Measurements from ENCODE around the gene RELT.

Gene RELT

DNA sequence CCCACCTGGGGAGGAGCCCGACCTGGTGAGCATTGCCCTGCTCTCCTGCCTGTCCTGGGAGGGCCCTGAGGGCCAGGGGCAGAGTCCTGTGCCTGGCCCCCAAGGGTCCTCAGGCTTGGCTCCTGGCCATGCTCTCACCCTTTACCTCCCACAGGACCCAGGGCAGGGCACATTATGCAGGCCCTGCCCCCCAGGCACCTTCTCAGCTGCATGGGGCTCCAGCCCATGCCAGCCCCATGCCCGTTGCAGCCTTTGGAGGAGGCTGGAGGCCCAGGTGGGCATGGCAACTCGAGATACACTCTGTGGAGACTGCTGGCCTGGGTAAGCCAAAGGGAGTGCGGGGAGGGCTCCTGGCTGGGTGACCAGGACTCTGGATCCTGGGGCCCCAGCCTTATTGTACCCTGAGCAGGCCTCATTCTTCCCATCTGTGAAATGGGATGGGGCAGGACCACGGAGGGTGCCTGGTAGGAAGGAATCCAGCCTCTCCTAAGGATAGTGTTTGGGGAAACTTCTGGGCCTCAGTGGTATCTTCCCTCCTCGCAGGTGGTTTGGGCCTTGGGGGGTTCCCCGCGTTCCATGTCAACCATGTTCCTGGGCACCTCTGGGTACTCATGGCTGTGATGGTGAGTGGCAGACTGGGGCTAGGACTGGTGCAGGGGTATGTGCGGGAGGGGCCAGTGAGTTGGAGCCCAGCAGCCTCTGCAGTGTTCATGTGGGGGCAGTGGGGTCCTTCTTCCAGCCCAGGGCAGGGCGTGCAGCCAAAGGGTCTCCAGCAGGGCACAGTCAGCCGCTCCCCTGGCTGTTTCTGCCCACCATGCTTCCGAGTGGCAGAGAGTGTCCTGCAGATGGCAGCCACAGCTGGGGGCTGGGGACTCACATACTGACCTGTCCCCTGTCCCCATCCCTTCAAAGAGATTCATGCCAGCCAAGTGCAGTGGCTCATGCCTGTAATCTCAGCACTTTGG lies 14.7 kb downstream of the RELT start:
- DNase-seq (ENCODE audit: low read depth in 1 of 2, low spot score in 1 of 2): no peak

DNA sequence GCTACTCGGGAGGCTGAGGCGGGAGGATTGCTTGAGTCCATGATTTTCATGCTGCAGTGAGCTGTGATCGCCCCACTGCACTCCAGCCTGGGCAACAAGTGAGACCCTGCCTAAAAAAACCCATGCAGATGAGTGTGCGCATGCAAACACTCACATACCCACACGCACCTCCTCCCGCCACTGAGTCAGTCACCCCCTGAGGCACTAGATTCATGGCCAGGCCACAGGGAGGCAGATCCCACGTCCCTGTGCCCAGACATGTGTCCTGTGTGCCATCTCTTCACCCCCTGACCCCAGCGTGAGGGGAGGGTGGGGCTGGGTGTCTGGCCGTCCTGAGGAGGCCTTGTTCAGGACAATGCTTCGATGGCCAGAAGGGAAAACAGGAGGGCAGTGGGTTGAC lies 15.5 kb downstream of the RELT start:
- no peak for DNase-seq (ENCODE audit: low read depth in 1 of 2, low spot score in 1 of 2)

DNA sequence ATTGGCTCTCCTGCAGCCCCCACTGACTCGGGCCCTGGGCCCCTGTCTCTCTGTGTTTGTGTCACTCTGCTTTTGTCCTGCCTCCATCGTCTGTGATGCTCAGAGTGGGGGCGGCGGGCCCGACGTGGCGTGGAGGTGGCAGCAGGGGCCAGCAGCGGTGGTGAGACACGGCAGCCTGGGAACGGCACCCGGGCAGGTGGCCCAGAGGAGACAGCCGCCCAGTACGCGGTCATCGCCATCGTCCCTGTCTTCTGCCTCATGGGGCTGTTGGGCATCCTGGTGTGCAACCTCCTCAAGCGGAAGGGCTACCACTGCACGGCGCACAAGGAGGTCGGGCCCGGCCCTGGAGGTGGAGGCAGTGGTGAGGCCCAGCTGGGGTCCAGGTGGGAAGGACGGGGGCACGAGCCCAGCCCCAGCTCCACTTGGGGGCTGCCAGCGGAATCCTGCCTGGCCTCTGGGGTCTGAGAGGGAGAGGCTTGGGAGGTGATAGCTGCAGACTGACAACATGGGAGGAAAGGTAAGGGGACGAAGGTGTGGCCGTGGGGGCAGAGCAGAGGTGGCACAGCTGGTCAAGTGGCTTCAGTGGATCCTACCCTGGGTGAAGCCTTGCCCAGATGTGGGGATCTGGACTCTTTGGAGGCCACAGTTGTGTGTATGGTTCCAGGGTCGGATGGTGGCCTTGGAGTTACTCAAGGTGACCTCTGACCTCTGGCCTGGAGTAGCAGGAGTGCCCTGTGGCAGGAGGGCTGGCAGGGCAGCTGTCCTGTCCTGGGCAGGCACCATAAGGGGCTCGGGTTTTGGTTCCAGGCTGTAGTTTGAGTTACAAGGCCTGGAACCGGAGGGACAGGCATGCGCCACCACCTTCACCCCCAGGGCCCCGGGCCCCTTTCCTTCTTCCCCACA lies 16.2 kb downstream of the RELT start:
- no peak for DNase-seq (ENCODE audit: low read depth in 1 of 2, low spot score in 1 of 2)

DNA sequence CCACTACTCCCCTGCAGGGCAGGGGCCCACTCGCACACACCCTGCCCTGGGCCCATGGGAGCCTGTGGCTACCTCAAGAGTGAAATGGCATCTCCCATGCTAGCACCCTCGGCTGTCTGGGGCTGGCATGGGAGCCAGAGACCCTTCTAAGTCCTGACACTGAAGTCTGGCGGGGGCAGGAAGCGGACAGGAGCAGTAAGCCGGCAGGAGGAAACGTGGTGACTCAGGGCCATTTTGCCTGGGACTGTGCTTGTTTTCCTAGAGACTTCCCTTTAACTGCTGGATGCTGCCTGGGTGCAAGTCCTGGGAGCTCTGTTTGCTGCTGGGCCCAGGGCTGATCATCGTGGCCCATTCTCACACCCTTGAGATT lies 16.8 kb downstream of the RELT start:
- no peak for DNase-seq (ENCODE audit: low read depth in 1 of 2, low spot score in 1 of 2)

DNA sequence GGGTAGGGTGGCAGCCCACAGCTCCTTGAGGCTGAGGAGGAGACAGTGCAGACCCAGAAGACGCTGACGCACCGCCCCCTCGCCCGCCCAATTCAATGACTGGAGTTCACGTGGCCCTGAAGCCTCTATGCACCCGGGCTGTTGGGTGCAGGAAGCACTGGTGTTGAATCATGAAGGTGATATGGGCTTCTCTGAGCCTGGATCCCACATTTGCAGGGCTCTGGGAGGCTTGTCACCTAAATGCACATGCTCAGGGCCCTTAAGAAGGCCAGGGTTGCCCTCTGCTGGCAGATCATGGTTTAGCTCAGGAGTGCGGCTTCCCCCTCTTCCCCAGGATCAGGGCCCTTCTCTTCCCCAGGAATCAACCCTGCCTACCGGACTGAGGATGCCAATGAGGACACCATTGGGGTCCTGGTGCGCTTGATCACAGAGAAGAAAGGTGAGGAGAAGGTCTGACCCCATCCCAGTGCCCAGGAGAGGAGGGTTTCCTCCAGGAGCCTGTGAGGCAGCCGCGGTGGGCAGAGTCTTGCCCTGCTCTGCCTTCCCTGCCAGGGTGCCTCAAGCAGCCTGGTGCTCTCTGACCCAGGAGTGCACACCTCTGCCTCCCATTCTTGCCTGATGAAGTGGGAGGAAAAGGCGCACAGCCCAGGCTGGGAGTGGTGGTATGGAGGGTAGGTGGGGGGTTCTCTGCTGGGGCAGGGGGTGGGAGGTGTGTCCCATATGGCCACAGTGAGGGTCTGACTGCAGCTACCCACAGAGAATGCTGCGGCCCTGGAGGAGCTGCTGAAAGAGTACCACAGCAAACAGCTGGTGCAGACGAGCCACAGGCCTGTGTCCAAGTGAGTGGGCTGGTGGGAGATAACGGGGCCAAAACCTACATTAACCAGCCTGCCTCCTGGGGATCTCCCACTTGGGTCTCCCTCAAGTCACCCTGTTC lies 17.5 kb downstream of the RELT start:
- DNase-seq (ENCODE audit: low read depth in 1 of 2, low spot score in 1 of 2): peak; percentile 32 to 35

DNA sequence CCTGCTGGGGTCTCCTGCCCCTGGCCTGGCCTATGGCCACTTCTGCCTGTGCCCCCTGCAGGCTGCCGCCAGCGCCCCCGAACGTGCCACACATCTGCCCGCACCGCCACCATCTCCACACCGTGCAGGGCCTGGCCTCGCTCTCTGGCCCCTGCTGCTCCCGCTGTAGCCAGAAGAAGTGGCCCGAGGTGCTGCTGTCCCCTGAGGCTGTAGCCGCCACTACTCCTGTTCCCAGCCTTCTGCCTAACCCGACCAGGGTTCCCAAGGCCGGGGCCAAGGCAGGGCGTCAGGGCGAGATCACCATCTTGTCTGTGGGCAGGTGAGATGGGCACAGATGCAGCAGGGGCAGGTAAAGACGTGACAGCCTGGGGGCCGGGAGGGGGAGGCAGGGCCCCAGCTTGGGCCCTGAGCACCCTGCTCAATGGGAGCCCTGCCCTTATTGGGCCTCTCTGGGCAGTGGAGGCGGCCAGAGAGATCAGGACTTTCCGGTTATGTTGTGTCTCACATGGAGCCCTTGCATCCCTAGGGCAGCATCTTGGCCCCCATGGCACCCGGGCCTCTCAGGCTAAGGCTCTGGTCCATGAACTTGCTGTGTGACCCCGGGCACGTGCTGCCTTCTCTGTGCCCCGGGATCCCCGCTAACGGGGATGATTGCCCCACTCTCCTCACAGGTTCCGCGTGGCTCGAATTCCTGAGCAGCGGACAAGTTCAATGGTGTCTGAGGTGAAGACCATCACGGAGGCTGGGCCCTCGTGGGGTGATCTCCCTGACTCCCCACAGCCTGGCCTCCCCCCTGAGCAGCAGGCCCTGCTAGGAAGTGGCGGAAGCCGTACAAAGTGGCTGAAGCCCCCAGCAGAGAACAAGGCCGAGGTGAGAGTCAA lies 18.5 kb downstream of the RELT start:
- no peak for DNase-seq (ENCODE audit: low read depth in 1 of 2, low spot score in 1 of 2)

DNA sequence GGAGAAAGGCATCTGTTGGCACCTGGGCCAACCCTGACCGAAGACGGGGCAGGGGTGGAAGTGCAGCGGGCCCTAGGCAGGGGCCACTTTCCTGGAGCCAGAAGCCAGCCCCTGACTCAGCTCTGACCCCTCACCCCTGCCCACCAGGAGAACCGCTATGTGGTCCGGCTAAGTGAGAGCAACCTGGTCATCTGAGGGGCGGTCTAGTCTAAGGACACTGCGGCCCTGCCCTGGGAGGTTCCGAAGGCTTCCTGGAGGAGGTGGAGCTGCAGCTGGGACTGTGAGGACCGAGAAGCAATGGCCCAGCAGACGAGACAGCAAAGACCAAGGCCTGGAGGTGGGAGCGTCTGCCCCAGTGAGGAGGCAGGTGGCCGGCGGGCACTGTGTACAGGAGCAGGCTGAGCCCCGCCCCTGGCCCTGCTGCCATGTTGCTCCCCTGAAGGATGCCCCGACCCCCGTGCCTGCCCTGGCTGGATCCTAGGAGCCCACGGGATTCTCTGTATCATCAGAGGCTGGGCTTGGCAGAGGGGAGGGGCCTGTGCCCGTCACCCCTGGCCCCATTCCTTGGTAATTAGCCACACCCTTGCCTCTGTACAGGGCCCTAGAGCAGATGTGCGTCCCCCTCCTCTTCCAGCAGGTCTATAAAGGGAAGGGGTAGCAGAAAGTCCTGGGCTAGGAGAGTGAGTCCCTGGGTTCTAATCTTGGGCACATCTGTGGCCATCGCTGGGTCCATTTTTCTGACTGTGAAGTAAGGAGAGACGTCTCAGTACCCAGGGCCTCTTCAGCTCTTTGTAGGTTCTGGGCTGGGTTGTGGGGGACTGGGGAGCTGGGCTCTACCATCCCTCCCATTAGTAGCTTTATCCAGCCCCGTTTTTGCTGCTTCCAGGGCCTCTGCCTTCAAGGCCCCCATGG lies 19.4 kb downstream of the RELT start:
- DNase-seq (ENCODE audit: low read depth in 1 of 2, low spot score in 1 of 2): no peak

DNA sequence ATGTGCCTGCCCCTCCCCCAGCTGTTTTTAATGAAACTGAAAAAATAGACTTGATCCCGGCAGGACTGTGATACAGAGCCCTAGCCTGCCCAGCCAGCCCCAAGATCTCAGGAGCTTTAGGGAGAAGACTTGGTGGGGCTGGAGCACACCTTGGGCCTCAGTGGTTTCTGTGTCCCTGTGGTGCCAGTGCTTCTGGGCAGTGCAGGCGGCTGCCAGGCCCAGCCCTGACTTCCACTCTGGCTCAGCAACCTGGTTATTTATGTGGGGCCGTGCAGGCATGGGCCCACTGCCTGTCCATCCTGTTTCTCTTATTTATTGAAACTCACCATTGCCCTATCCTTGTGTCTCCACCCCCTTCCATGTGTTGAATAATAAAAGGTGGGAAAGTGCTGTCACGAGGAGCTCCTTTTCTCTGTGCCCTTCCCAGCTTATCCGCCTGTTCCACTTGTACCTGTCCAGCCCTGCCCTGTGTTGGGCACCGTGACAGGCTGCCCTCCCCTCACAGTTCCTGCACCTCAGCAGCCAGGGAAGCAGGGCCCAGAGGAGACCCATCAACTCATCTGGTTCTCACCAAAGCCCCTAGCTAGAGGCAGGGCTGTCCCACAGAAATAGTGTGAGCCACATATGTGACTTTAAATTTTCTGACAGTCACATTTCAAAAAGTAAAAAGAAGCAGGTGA lies 20.2 kb downstream of the RELT start:
- no peak for DNase-seq (ENCODE audit: low read depth in 1 of 2, low spot score in 1 of 2)

DNA sequence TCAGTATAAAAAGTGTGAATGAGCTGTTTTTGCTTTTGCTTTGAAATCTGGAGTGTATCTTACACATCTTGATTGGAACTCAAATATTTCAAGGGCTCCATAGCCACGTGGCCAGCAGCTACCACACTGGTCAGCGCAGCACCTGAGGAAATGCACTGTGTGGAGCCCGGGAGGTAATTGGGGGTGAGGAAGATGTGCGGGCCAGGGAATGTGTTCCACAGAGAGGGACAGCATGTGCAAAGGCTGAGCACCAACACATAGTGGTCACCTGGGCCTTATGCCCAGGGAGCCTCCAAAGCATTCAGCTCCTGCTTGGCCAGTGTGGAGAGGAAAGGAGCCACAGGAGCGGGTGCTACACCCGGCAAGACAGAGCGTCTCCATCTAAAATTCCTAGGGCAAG lies 20.8 kb downstream of the RELT start:
- DNase-seq (ENCODE audit: low read depth in 1 of 2, low spot score in 1 of 2): no peak

DNA sequence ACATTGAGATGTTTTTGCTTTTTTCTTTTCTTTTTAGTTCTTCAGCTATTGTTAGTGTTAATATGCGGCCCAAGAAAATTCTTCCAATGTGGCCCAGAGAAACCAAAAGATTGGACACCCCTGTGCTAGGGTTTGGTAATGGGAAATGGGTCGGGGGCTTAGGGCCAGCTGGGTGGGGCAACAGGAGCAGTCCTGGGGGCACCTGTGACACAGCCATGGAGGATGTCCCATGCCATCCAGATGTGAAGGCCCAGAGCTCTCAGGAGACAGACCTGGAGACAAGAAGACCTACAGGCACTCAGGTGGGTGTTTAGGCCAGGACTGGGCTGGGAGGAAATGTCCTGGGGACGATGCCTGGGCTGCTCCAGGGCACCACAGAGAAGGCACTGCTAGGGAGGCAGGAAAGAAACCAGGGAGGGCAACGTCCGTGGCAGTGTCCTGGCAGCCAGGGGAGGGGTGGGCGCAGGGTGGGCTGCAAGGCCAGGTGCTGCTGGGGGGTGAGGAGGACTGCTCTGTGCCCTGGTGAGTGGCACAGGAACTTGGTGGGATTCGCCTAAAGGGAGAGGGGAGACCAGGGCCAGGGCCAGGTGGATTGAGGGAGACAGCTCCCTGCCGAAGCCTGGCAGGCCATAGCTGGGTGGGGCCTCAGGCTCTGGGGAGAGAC lies 21.4 kb downstream of the RELT start:
- no peak for DNase-seq (ENCODE audit: low read depth in 1 of 2, low spot score in 1 of 2)

DNA sequence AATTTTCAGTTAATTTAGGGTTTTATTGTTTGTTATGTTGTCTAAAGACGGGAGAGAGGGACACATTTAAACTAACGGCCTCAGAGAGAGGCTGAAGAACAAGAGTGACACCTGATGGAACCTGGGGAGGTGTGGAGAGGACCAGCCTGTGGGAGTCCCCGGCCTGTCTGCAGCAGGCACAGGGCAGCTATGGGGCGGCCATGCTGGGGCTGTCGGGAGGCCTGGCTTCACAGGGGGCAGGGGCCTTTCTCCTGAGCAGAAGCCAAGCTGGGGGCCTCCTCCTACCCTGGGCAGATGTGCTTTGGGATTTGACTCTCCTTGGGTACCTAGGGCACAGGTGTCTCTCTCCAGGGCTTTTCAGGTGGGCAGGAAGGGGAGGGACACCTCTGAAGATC lies 21.9 kb downstream of the RELT start:
- DNase-seq (ENCODE audit: low read depth in 1 of 2, low spot score in 1 of 2): no peak

DNA sequence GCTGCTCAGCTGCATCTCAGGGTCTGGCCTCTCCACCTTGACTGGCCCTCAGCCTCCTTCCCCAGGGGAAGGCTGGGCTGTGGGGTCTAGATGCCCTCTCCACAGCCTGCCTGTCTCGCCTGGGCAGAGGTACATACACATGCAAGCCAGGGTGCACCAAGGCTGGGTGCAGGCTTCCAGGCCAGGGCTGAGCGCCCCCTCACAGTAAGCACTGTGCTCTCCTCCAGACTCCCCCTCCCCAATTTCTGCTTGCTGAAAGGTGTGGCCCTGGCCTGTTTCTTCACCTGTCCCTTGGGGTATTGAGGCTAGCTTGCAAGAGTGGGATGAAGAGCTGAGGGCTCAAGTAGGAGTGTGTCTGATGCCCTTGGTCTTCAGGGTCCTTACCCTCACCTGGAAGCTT lies 22.5 kb downstream of the RELT start:
- DNase-seq (ENCODE audit: low read depth in 1 of 2, low spot score in 1 of 2): no peak

DNA sequence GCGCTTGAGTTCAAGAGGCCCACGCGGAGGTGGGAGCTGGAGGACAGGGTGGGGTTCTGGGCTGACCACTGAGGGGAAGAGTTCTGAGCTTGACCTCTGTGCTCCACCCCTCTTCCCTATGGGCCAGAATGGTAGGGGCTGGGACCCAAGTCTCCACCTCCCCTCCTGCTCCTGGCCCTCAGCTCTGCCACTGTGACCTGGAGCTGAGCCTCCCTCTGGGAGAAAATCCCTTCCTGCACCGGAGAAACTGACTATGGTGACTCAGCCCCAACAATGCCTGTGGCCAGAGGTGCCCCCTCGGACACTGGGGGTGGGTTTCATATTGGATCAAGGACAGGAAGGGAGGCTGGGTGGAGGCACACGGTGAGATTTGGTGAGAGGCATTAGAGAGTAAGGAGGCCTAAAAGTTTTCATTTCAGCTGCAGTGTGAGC lies 23.0 kb downstream of the RELT start:
- DNase-seq (ENCODE audit: low read depth in 1 of 2, low spot score in 1 of 2): no peak

DNA sequence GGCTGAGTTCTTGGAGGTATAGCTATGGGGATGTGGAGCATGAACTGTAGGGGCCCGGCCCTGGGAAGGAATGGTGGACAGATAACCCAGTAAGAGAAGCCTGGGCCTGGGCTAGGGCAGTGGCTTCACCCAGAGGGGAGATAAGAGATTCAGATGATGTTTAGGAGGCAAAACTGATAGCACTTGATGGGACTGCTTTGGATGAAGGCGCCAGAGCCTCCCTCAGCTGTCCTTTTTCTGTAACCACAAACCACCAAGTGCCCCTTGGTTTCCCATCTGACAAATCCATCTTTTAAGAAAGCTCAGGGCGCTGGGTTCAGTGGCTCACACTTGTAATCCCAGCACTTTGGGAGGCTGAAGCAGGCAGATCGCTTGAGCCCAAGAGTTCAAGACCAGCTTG lies 23.4 kb downstream of the RELT start:
- no peak for DNase-seq (ENCODE audit: low read depth in 1 of 2, low spot score in 1 of 2)

DNA sequence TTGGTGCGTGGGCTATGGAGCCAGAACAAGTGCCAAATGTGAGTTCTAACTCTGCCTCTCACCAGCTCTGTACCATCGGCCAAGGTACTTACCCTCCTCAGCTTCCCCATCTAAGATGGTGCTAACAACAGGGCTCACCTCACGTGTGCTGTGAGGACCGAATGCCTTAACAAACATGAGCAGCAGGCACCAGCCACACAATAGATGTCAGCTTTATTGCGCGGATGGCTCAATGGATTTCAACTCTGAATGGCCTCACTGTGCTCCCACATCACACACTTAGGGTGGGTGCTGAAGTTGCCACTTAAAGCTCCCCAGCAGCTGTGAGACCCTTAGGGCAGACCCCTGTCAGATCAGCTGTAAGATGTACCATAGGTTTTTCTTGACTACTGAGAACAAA lies 24.1 kb downstream of the RELT start:
- DNase-seq (ENCODE audit: low read depth in 1 of 2, low spot score in 1 of 2): no peak

DNA sequence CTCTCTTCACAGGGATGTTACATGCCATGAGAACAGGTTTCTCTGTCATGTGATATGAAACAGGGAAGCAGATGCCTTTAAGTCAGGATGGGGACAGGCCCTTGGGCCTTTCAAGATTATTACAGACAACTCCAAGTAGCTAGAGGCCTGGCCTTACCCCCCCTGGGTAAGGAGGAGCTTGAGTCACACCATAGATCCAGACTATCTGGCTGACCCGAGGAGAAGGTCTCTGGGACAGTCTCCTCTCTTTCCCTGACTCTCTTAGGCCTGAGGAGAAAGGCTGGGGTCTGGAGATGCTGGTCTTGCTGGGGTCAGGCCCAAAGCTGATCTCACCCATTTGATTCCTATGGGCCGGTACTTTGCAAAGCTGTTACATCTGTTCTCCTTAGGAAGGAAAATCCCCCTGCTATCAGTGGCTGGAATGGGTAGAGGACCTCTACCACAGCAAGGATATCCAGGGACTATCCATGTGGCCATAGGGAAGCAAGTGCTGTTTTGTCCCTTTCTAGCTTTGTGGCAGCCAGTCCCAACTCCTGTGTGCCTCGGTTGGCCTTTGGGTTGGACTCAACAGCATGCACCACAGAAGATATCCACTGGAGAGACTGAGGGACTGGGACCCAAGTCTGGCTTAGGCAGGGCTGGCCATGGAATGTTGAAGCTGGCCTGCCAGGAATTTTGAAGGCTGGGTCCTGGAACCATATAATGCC lies 25.2 kb downstream of the RELT start:
- DNase-seq (ENCODE audit: low read depth in 1 of 2, low spot score in 1 of 2): no peak

All from activated T-helper 1 cell treated with anti-CD3 and anti-CD28 coated beads, Interleukin-2, amount 50 U/mL, for 16 hours (primary cell).